ENCODE measurements around the gene HSPA12A. TPM values are rescaled to one million over a fixed set of nuclear protein-coding genes. Genes with fewer than 3 reads are reported as not detected.

HSPA12A gene
- total RNA-seq, 2 experiments from 2014 or later: 0.49 TPM; not detected in 1

DNA sequence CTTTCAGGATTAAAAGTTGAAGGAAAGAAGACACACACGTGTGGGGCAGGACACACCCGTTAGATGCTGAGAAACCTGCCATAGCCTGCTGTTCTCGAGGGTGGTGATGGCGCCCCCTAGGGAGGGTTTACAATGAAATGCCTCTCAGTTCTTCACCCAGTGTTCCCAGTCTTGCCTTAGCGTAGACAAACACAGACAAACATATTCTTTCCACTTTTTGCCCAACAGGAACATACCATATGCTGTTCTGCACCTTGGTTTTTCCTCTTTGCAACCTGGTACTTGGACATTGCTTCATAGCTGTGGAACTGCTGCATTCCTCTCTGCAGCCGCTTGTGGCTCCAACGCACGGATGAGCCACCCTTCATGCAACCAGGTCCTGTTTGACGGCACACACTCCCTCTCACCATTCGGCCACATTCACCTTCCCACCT lies 23.3 kb upstream of the HSPA12A start:
- ATAC-seq (ENCODE audit: poor library complexity): no peak
- no peak overlapping the region for H3K4me3 Mint-ChIP-seq

DNA sequence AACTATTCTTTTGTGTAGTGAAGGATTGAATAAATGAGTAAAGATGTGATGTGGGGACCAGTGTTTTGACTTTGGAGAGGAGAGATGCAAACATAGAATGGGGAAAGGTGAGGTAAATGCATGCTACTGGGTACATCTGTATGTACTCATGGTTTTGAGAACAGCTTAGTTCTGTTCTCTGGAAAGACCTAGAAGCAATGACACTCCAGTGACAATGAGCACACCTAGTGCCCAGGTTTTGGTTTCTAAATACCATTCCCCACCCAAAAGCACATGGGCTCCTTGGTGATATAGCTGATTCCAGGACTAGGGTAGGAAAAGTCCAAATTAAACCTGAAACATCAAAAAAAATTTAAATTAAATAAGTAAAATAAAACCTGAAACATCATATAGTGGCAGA lies 22.6 kb upstream of the HSPA12A start:
- ATAC-seq (ENCODE audit: poor library complexity) (no peak), DNase-seq (no peak)
- no peak overlapping the region for H3K27ac Mint-ChIP-seq
- no peaks in the 10 kb centered on the region for H3K9me3 ChIP-seq (ENCODE audit: control insufficient read depth in 1 of 2, insufficient read depth in 1 of 2, low read length in 2 of 2)
- no peaks in the 10 kb centered on the region for H3K36me3 ChIP-seq (ENCODE audit: insufficient read depth, low read length)
- H3K27me3 ChIP-seq (ENCODE audit: control insufficient read depth in 1 of 2, insufficient read depth in 2 of 2, low read length in 2 of 2): peaks cover 12 to 30% of the 10 kb centered on the region in 2 experiments
- no peaks in the 10 kb centered on the region for H3K4me1 ChIP-seq (ENCODE audit: insufficient read depth, low read length)
- no peak for TF ChIP-seq CTCF (IDR thresholded peaks at IDR 0.05)
- H3K36me3 Mint-ChIP-seq (ENCODE audit: low read depth): no peaks in the 10 kb centered on the region
- peaks cover 1% of the 10 kb centered on the region for H3K9me3 Mint-ChIP-seq
- ChIA-PET POLR2A (no interaction called here), CTCF (no interaction called here)
- no peak overlapping the region for H3K27ac ChIP-seq (ENCODE audit: low read depth in 1 of 2, low read length in 2 of 2)
- H3K27me3 Mint-ChIP-seq: peaks cover 89% of the 10 kb centered on the region
- intact Hi-C loops (cut with DNase I, micrococcal nuclease): loop anchor here (5.0 kb wide), 1 partner anchor 83 kb away; no protein-coding TSS in a partner anchor
- no peak overlapping the region for H3K4me3 ChIP-seq (ENCODE audit: low read length)
- H3K4me3 Mint-ChIP-seq: no peak overlapping the region
- no peaks in the 10 kb centered on the region for H3K4me1 Mint-ChIP-seq (ENCODE audit: low read depth)

More for the DNA sequence above, 23.3 kb upstream of the HSPA12A start:
- no peaks in the 10 kb centered on the region for H3K4me1 Mint-ChIP-seq (ENCODE audit: low read depth)
- Histone ChIP-seq H3K4me3 (ENCODE audit: low read length) (no peak overlapping the region), H3K9me3 (ENCODE audit: control insufficient read depth in 1 of 2, insufficient read depth in 1 of 2, low read length in 2 of 2) (no peaks in the 10 kb centered on the region), H3K27me3 (ENCODE audit: control insufficient read depth in 1 of 2, insufficient read depth in 2 of 2, low read length in 2 of 2) (peaks cover 15 to 30% of the 10 kb centered on the region in 2 experiments), H3K4me1 (ENCODE audit: insufficient read depth, low read length) (no peaks in the 10 kb centered on the region), H3K36me3 (ENCODE audit: insufficient read depth, low read length) (no peaks in the 10 kb centered on the region), H3K27ac (ENCODE audit: low read depth in 1 of 2, low read length in 2 of 2) (no peak overlapping the region)
- no peak overlapping the region for H3K27ac Mint-ChIP-seq
- no peaks in the 10 kb centered on the region for H3K9me3 Mint-ChIP-seq
- CTCF ChIA-PET: no interaction called here
- peaks cover 88% of the 10 kb centered on the region for H3K27me3 Mint-ChIP-seq
- no peak for TF ChIP-seq CTCF (IDR thresholded peaks at IDR 0.05)
- POLR2A ChIA-PET: no interaction called here
- H3K36me3 Mint-ChIP-seq (ENCODE audit: low read depth): no peaks in the 10 kb centered on the region
- intact Hi-C loops (cut with DNase I, micrococcal nuclease): loop anchor here (5.0 kb wide), 1 partner anchor 83 kb away; no protein-coding TSS in a partner anchor
- peak in 8 of 14 experiments; percentile 17 to 65 (median 38) for DNase-seq

DNA sequence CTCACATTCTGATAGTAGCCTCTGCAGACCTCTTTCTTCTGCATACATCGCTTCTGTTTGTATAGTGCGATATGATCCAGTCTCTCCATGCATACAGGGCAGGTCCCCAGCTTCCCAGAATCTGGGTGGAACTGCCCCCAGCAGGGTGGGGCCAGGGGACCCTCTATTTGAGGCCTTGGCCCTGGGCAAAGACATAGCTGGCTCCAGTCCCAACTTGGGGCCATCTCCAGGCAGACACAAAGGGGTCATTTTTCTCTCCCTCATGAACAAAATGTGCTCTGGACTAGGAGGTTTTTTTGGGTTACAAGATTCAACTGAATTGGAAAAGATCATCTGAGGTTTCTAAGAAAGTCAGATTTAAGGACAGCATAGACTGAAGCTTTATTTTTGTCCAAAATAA lies 21.1 kb upstream of the HSPA12A start:
- DNase-seq (no peak), ATAC-seq (ENCODE audit: poor library complexity) (no peak)
- Mint-ChIP-seq H3K27ac (no peak overlapping the region), H3K9me3 (peaks cover 4% of the 10 kb centered on the region), H3K36me3 (ENCODE audit: low read depth) (no peaks in the 10 kb centered on the region), H3K4me1 (ENCODE audit: low read depth) (no peaks in the 10 kb centered on the region), H3K4me3 (no peak overlapping the region), H3K27me3 (peaks cover 89% of the 10 kb centered on the region)
- Histone ChIP-seq H3K36me3 (ENCODE audit: insufficient read depth, low read length) (no peaks in the 10 kb centered on the region), H3K27ac (ENCODE audit: low read depth in 1 of 2, low read length in 2 of 2) (no peak overlapping the region), H3K4me1 (ENCODE audit: insufficient read depth, low read length) (no peaks in the 10 kb centered on the region), H3K27me3 (ENCODE audit: control insufficient read depth in 1 of 2, insufficient read depth in 2 of 2, low read length in 2 of 2) (peaks cover 10 to 30% of the 10 kb centered on the region in 2 experiments), H3K9me3 (ENCODE audit: control insufficient read depth in 1 of 2, insufficient read depth in 1 of 2, low read length in 2 of 2) (peaks cover 0 to 5% of the 10 kb centered on the region in 2 experiments), H3K4me3 (ENCODE audit: low read length) (no peak overlapping the region)
- TF ChIP-seq CTCF (IDR thresholded peaks at IDR 0.05): no peak
- ChIA-PET POLR2A (no interaction called here), CTCF (no interaction called here)
- intact Hi-C loops (cut with DNase I, micrococcal nuclease): no loop called here

Data from CD4-positive, alpha-beta T cell (primary cell).